Measurements from ENCODE around the gene CMC2.

The CMC2 gene

GRCh38 chr16:80974649-80975376 is 31.9 kb downstream of the CMC2 start:
- TF ChIP-seq GATA1 (IDR thresholded peaks at IDR 0.05; ENCODE audit: low read depth, low read length) (no peak), POLR2A (IDR thresholded peaks at IDR 0.05; ENCODE audit: low read length) (no peak)
- DNase-seq = no peak

GRCh38 chr16:80973991-80974390 is 32.7 kb downstream of the CMC2 start:
- TF ChIP-seq POLR2A (IDR thresholded peaks at IDR 0.05; ENCODE audit: low read length) (no peak), GATA1 (IDR thresholded peaks at IDR 0.05; ENCODE audit: low read depth, low read length) (no peak)
- DNase-seq = no peak

- no peak for DNase-seq
- TF ChIP-seq GATA1 (IDR thresholded peaks at IDR 0.05; ENCODE audit: low read depth, low read length) = no peak
- no peak for TF ChIP-seq POLR2A (IDR thresholded peaks at IDR 0.05; ENCODE audit: low read length)
Observed at GRCh38 chr16:80972611-80973010, 34.1 kb downstream of the CMC2 start.

- DNase-seq = no peak
- no peak for TF ChIP-seq GATA1 (IDR thresholded peaks at IDR 0.05; ENCODE audit: low read depth, low read length)
- no peak for TF ChIP-seq POLR2A (IDR thresholded peaks at IDR 0.05; ENCODE audit: low read length)
Observed at GRCh38 chr16:80971819-80972218, 34.9 kb downstream of the CMC2 start.

GRCh38 chr16:80969114-80969484 is 37.6 kb downstream of the CMC2 start:
- DNase-seq = no peak
- TF ChIP-seq POLR2A (IDR thresholded peaks at IDR 0.05; ENCODE audit: low read length) (no peak), GATA1 (IDR thresholded peaks at IDR 0.05; ENCODE audit: low read depth, low read length) (no peak)

GRCh38 chr16:80968386-80969113 is 38.1 kb downstream of the CMC2 start:
- TF ChIP-seq POLR2A (IDR thresholded peaks at IDR 0.05; ENCODE audit: low read length) (no peak), GATA1 (IDR thresholded peaks at IDR 0.05; ENCODE audit: low read depth, low read length) (no peak)
- no peak for DNase-seq

GRCh38 chr16:80966617-80967016 is 40.1 kb downstream of the CMC2 start:
- no peak for TF ChIP-seq GATA1 (IDR thresholded peaks at IDR 0.05; ENCODE audit: low read depth, low read length)
- TF ChIP-seq POLR2A (IDR thresholded peaks at IDR 0.05; ENCODE audit: low read length) = no peak
- no peak for DNase-seq

GRCh38 chr16:80964351-80964750 is 42.3 kb downstream of the CMC2 start:
- no peak for TF ChIP-seq POLR2A (IDR thresholded peaks at IDR 0.05; ENCODE audit: low read length)
- no peak for TF ChIP-seq GATA1 (IDR thresholded peaks at IDR 0.05; ENCODE audit: low read depth, low read length)
- DNase-seq = no peak

GRCh38 chr16:80962879-80963278 is 43.8 kb downstream of the CMC2 start:
- TF ChIP-seq POLR2A (IDR thresholded peaks at IDR 0.05; ENCODE audit: low read length) = no peak
- no peak for TF ChIP-seq GATA1 (IDR thresholded peaks at IDR 0.05; ENCODE audit: low read depth, low read length)

GRCh38 chr16:80958284-80958683 is 48.4 kb downstream of the CMC2 start:
- DNase-seq = no peak
- TF ChIP-seq POLR2A (IDR thresholded peaks at IDR 0.05; ENCODE audit: low read length) = no peak
- no peak for TF ChIP-seq GATA1 (IDR thresholded peaks at IDR 0.05; ENCODE audit: low read depth, low read length)

More at GRCh38 chr16:80962879-80963278, 43.8 kb downstream of the CMC2 start:
- DNase-seq = no peak

- TF ChIP-seq POLR2A (IDR thresholded peaks at IDR 0.05; ENCODE audit: low read length) (no peak), GATA1 (IDR thresholded peaks at IDR 0.05; ENCODE audit: low read depth, low read length) (no peak)
- DNase-seq = no peak
Observed at GRCh38 chr16:80954985-80955384, 51.7 kb downstream of the CMC2 start.

GRCh38 chr16:80948886-80949493 is 57.7 kb downstream of the CMC2 start:
- TF ChIP-seq GATA1 (IDR thresholded peaks at IDR 0.05; ENCODE audit: low read depth, low read length) (no peak), POLR2A (IDR thresholded peaks at IDR 0.05; ENCODE audit: low read length) (no peak)
- DNase-seq = peak; percentile 39 to 67

GRCh38 chr16:80947708-80948625 is 58.7 kb downstream of the CMC2 start:
- DNase-seq = no peak
- TF ChIP-seq GATA1 (IDR thresholded peaks at IDR 0.05; ENCODE audit: low read depth, low read length) (no peak), POLR2A (IDR thresholded peaks at IDR 0.05; ENCODE audit: low read length) (no peak)
